GM21786 (cell line): ENCODE data around the gene SEMA5A.

Source experiments
- ATAC-seq: cut with Tn5 transposase; IDR thresholded peaks from one replicate; pipeline ENCODE4 v1.9.1; 2021; ENCODE audit not compliant: unreplicated experiment

Gene SEMA5A, protein sequence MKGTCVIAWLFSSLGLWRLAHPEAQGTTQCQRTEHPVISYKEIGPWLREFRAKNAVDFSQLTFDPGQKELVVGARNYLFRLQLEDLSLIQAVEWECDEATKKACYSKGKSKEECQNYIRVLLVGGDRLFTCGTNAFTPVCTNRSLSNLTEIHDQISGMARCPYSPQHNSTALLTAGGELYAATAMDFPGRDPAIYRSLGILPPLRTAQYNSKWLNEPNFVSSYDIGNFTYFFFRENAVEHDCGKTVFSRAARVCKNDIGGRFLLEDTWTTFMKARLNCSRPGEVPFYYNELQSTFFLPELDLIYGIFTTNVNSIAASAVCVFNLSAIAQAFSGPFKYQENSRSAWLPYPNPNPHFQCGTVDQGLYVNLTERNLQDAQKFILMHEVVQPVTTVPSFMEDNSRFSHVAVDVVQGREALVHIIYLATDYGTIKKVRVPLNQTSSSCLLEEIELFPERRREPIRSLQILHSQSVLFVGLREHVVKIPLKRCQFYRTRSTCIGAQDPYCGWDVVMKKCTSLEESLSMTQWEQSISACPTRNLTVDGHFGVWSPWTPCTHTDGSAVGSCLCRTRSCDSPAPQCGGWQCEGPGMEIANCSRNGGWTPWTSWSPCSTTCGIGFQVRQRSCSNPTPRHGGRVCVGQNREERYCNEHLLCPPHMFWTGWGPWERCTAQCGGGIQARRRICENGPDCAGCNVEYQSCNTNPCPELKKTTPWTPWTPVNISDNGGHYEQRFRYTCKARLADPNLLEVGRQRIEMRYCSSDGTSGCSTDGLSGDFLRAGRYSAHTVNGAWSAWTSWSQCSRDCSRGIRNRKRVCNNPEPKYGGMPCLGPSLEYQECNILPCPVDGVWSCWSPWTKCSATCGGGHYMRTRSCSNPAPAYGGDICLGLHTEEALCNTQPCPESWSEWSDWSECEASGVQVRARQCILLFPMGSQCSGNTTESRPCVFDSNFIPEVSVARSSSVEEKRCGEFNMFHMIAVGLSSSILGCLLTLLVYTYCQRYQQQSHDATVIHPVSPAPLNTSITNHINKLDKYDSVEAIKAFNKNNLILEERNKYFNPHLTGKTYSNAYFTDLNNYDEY

DNA sequence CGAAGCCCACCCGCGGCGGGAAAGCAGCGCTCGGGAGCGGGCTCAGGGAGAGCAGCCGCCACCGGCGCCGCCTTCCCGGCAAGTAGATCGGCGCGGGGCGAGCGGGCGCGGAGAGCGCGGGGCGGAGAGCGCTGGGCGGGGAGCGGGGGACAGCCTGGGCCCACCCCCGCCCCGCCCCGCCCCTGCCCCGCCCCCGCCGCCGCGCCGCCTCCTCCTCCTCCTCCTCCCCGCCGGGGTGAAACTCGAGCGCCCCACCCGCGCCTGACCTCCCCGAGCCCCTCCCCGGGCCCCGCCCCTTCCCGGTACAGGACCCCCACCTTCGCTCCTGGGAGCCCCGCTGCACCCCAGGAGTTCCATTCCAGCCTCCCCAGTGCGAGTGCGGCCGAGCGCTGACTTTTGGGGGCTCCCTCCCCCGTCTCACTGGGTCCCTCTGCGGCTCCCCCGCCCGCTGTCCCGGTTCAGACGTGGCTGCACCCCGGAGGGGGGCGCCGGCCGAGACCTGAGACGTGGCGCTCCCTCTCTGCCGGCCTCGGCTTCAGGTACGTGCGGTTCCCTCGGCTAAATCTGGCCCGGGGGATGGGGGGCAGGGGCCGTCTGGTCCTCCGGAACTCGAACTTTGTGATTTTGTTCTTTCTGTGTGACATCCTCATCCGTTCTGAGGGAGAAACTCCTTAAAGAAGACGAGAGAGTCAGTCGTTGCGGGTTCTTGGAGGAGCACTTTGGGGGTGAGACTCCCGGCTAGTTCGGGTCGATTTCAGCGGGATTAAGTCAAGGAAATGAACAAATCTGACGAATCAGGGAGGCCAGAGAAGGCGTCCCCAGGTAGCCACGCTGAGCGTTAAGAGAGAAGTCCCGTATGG, at the start of gene SEMA5A:
Gene SEMA5A (minus strand): TSS at position 84 of the 860 bp plus-strand sequence. CDS start 166,129 bp downstream, outside the sequence.
- ATAC-seq, result no peak

GRCh38 chr5:9594913-9595312, 49.0 kb upstream of the SEMA5A start:
- ATAC-seq, result no peak

GRCh38 chr5:9589049-9589835, 43.4 kb upstream of the SEMA5A start:
- ATAC-seq, result no peak

DNA sequence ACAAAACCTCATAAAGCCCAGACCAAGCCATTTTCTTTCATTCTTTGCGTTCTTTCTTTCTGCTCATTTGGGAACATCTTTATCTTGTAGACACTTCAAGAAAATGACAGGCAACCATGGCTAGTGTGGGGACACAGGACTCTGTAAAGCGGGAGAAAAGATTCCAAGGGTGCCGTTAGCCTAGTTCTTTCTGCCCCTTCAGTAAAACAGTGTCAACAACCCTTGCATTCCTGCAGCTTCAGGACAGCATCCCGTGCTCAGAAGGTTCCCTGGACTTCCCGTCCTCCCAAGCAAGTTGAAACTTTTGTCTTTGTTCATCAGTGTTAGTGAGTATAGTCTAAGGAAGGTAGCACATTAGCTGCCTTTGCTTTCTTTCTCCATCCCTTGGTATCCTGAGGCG, 42.4 kb upstream of the SEMA5A start:
- no peak for ATAC-seq

GRCh38 chr5:9587135-9587534, 41.3 kb upstream of the SEMA5A start:
- no peak for ATAC-seq

- ATAC-seq, result no peak
These were observed 36.5 kb upstream of the SEMA5A start for GRCh38 chr5:9582406-9582805.

DNA sequence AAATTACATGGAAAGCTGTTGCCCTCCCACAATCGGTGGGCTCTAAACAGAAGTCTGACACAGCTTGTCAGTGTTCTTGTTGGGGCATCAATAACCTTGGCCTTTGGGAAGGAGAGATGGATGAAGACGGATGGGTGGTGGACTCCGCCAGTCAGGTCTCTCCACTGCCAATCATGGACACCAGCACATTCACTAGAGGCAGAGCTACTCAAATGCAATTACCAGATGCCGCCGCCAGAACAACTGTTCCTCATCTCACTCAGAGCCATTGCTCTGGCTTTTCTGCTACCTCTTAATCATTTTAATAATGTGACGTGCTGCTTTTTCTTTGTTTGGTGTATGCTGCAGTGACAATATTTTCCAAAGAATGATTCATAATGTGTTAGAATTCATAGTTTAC, 27.9 kb upstream of the SEMA5A start:
- ATAC-seq, result no peak

GRCh38 chr5:9572246-9572645, 26.4 kb upstream of the SEMA5A start:
- no peak for ATAC-seq

GRCh38 chr5:9570876-9571275, 25.0 kb upstream of the SEMA5A start:
- ATAC-seq, result no peak

GRCh38 chr5:9567039-9567438, 21.2 kb upstream of the SEMA5A start:
- ATAC-seq, result no peak

GRCh38 chr5:9564752-9565151, 18.9 kb upstream of the SEMA5A start:
- no peak for ATAC-seq

GRCh38 chr5:9562141-9562540, 16.3 kb upstream of the SEMA5A start:
- ATAC-seq, result no peak

DNA sequence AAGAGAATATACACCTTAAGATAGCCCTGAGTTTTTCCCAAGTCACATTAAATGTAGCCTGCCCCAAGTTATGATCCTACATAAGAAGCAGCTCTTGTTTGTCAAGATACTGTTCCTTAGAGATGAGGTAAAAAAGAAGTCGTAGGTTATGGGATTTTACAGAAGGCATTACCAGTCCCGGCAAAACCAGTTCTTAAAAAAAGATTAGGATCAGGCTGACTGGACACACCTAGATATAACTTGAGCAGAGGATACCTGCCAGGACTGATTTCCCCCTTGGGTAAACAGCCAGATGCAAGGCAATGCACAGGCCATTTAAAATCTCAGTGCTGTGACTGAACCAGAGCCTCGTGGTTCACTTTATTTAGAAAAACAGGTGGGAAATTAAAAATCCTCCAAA, 14.1 kb upstream of the SEMA5A start:
- no peak for ATAC-seq

DNA sequence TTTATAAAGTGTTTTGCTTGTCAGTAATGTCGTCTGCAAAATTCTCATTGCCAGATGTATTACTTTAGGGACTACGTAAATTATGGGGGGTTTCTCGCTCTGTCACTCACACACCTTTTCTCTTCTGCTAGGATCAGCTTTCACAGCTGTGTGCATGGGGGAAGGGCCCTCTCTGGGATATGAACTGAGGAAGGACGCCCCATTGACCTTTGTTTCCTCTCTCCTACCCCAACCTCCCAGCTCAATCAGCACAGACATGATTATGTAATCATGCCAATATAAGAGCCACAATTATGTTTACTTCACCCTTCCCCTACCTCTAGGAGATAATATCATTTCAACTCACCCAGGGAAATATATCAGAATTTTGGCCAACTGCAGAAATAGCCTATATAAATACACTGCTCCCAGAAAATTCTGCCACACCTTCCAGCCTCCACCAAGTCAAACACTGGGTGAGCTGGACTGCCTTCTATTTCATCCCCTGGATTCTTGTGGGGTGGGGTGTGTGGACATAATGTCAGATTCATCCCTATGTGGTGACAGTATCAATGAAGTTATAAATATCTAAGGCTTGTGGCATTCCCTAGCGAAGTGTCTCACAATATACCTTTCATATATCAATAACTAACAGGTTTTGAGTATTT, 12.6 kb upstream of the SEMA5A start:
- no peak for ATAC-seq

- no peak for ATAC-seq
These were observed 11.8 kb upstream of the SEMA5A start for GRCh38 chr5:9557696-9558095.

GRCh38 chr5:9555961-9556360, 10.1 kb upstream of the SEMA5A start:
- no peak for ATAC-seq

GRCh38 chr5:9554122-9554521, 8.2 kb upstream of the SEMA5A start:
- ATAC-seq, result no peak

DNA sequence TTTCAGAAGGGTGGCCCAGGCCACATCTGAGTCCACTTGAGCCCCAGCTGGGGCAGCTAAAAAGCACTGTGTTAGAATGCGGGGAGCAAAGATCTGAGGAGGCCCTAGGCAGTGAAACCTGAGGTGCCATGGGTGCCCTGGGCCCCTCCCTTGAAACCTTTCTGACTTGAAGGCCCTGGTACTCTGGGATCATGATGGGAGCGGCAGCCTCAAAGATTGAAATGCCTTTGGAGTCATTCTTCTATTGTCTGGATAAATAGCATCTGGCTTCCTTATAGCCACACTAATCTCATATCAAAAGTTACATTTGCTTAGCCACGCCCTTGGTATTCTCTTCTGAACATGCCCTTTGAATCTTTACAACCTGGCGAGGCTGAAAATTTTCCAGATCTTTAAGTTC, 7.7 kb upstream of the SEMA5A start:
- ATAC-seq, result no peak
